HepG2 (cell line): ENCODE results near the gene ZNF829. TPM values are rescaled to one million over a fixed set of nuclear protein-coding genes. Genes with fewer than 3 reads are reported as not detected.

Experiments used
- ATAC-seq: fragments of 200-7000 bp; cut with Tn5 transposase; 3 replicates; pipeline ENCODE4 v1.9.1; 2020; ENCODE audit warnings: mild to moderate bottlenecking, moderate library complexity
- BruUV-seq: library from RNA; stranded (reverse); fragments of 400-500 nt; replicated peaks from 2 replicates; lab custom pipeline; 2021; lab: Mats Ljungman, UMichigan
- CTCF ChIA-PET: fragments of 300-600 bp; formaldehyde crosslinking; extraction: SDS; loops from one replicate; lab custom pipeline; 2021; ENCODE audit warnings: low total read pairs, inconsistent platforms, low intra/inter-chr PET ratio; lab: Yijun Ruan, JAX
- POLR2A ChIA-PET: fragments of 350-600 bp; sonication (Branson Sonifier 250); formaldehyde crosslinking; loops from one replicate; lab custom pipeline; 2020; ENCODE audit warnings: antibody characterized with exemption, inconsistent platforms; lab: Yijun Ruan, JAX
- DNase-seq: peaks from one replicate; pipeline ENCODE4 v3.0.0-alpha.2; 2015; ENCODE audit warnings: low spot score
- FAIRE-seq: peaks from 3 replicates; lab custom pipeline; 2011; peaks lifted over from hg19 to GRCh38; lab: Jason Lieb, UNC
- H2AFZ ChIP-seq: one replicate; pipeline ENCODE4 v1.6.1; 2011; ENCODE audit warnings: low read length, inconsistent platforms
- H3K27ac ChIP-seq: fragments of 300-600 bp; 3 replicates; pipeline ENCODE4 v1.8.0; 2011; ENCODE audit warnings: mixed run types, mild to moderate bottlenecking, mixed read lengths, low read length, inconsistent platforms; ENCODE audit not compliant: insufficient read depth; ENCODE audit errors: extremely low read length
- H3K27me3 ChIP-seq, 2 experiments: fragments of 200-600 bp in 1 of 2; 2 replicates in 1 of 2; 3 replicates in 1 of 2; pipeline versions ENCODE4 v1.6.0 to v1.8.0; 2011; ENCODE audit warnings: low read length in 2 of 2, mild to moderate bottlenecking in 2 of 2, moderate library complexity in 2 of 2, inconsistent platforms in 1 of 2; ENCODE audit not compliant: insufficient read depth in 2 of 2, control insufficient read depth in 1 of 2
- H3K36me3 ChIP-seq, 2 experiments: fragments of 200-600 bp in 1 of 2; replicated peaks in 1 of 2; 2 replicates in 1 of 2; 3 replicates in 1 of 2; pipeline versions ENCODE4 v1.5.1 to v1.8.0; 2011; ENCODE audit warnings: low read length in 2 of 2, inconsistent platforms in 1 of 2; ENCODE audit not compliant: insufficient read depth in 2 of 2, control insufficient read depth in 1 of 2
- H3K4me1 ChIP-seq: 2 replicates; pipeline ENCODE4 v1.5.1; 2012; ENCODE audit warnings: low read length, inconsistent platforms; ENCODE audit not compliant: insufficient read depth
- H3K4me2 ChIP-seq: 2 replicates; pipeline ENCODE4 v1.6.0; 2011; ENCODE audit warnings: low read depth, low read length, inconsistent platforms
- H3K4me3 ChIP-seq, 3 experiments: fragments of 200-600 bp in 1 of 3; sonication (generic), shearing (Covaris generic) in 1 of 3; replicated peaks in 1 of 3; 2 replicates each; pipeline ENCODE4 v1.5.1; 2011 to 2016; ENCODE audit warnings: low read length in 3 of 3, inconsistent platforms in 2 of 3, low read depth in 2 of 3, mild to moderate bottlenecking in 2 of 3, control low read depth in 1 of 3, mixed read lengths in 1 of 3; ENCODE audit not compliant: insufficient read depth in 1 of 3
- H3K79me2 ChIP-seq: one replicate; pipeline ENCODE4 v1.6.1; 2011; ENCODE audit warnings: low read length, inconsistent platforms; ENCODE audit not compliant: insufficient read depth
- H3K9ac ChIP-seq: 2 replicates; pipeline ENCODE4 v1.6.0; 2011; ENCODE audit warnings: mild to moderate bottlenecking, low read depth, low read length, inconsistent platforms; ENCODE audit not compliant: insufficient read depth
- H3K9me3 ChIP-seq: 2 replicates; pipeline ENCODE4 v1.5.1; 2012; ENCODE audit warnings: mild to moderate bottlenecking, low read length
- H4K20me1 ChIP-seq: 2 replicates; pipeline ENCODE4 v1.6.0; 2011; ENCODE audit warnings: inconsistent platforms, mild to moderate bottlenecking, low read length, moderate library complexity; ENCODE audit not compliant: insufficient read depth
- ATAD3A ChIP-seq: sonication (generic); formaldehyde crosslinking; IDR thresholded peaks from 2 replicates; pipeline ENCODE4 v1.4.0; 2020; ENCODE audit warnings: missing genetic modification reagents
- FOXK2 ChIP-seq: fragments of 450-650 bp; IDR thresholded peaks from 2 replicates; pipeline ENCODE4 v1.6.1; 2016
- GZF1 ChIP-seq: sonication (generic); formaldehyde crosslinking; IDR thresholded peaks from 2 replicates; pipeline ENCODE4 v1.5.1; 2020; ENCODE audit warnings: mild to moderate bottlenecking, missing genetic modification reagents
- TARDBP ChIP-seq: sonication (generic); formaldehyde crosslinking; IDR thresholded peaks from 2 replicates; pipeline ENCODE4 v1.8.0; 2022; ENCODE audit warnings: mild to moderate bottlenecking, missing genetic modification reagents
- ZHX2 ChIP-seq, 2 experiments: sonication (generic) in 1 of 2; formaldehyde crosslinking in 1 of 2; IDR thresholded peaks; 2 replicates each; pipeline versions ENCODE4 v1.6.1 to v1.9.0; 2014 to 2022; ENCODE audit warnings: antibody characterized with exemption in 1 of 2, borderline replicate concordance in 1 of 2, inconsistent platforms in 1 of 2, low read depth in 1 of 2, missing genetic modification reagents in 1 of 2
- ZNF121 ChIP-seq: sonication (generic); formaldehyde crosslinking; IDR thresholded peaks from 2 replicates; pipeline ENCODE4 v1.5.0; 2020; ENCODE audit warnings: mild to moderate bottlenecking, missing genetic modification reagents
- ZNF552 ChIP-seq: sonication (generic); formaldehyde crosslinking; IDR thresholded peaks from 2 replicates; pipeline ENCODE4 v1.9.0; 2022; ENCODE audit warnings: missing genetic modification reagents, mild to moderate bottlenecking, borderline replicate concordance
- ZNF556 ChIP-seq: sonication (generic); formaldehyde crosslinking; IDR thresholded peaks from 2 replicates; pipeline ENCODE4 v1.4.0; 2020; ENCODE audit warnings: mild to moderate bottlenecking, missing genetic modification reagents, borderline replicate concordance
- ZNF598 ChIP-seq: sonication (generic); formaldehyde crosslinking; IDR thresholded peaks from 2 replicates; pipeline ENCODE4 v1.5.1; 2020; ENCODE audit warnings: mild to moderate bottlenecking, missing genetic modification reagents, borderline replicate concordance
- ZNF773 ChIP-seq: sonication (generic); formaldehyde crosslinking; IDR thresholded peaks from 2 replicates; pipeline ENCODE4 v1.4.0; 2020; ENCODE audit warnings: missing genetic modification reagents, borderline replicate concordance
- ZNF800 ChIP-seq: sonication (generic); formaldehyde crosslinking; IDR thresholded peaks from 2 replicates; pipeline ENCODE4 v1.4.0; 2020; ENCODE audit warnings: missing genetic modification reagents
- WGBS: methylation state at CpG from one replicate; pipeline ENCODE4 v1.1.6; 2017; ENCODE audit warnings: low lambda C conversion rate; 5-methylcytosine and 5-hydroxymethylcytosine counted together
- in situ Hi-C: cut with HindIII; loops from 2 replicates; pipeline ENCODE4 v1.10.0; 2017; ENCODE audit warnings: low pct_unique_long_range_greater_than_20kb; ENCODE audit not compliant: extremely low pct_ligation_motif_present
- intact Hi-C: fragments of 100-400 bp; cut with micrococcal nuclease; formaldehyde crosslinking; loops from one replicate; pipeline ENCODE4 v1.10.0; 2022; ENCODE audit not compliant: unreplicated experiment
- polyA plus RNA-seq, 8 experiments: library from polyadenylated mRNA; depleted of rRNA in 3 of 8; stranded (reverse) in 7 of 8; unstranded in 1 of 8; fragments of >200 nt; fragmentation: Illumina TruSeq in 4 of 8; extraction: Trizol in 4 of 8; gene quantifications; 2 replicates each; pipeline versions ENCODE4 v1.2.1 to v1.2.3, GENCODE V29; 2011 to 2016; ENCODE audit warnings: low read depth in 4 of 8, missing spikeins in 1 of 8, mixed read lengths in 1 of 8; ENCODE audit not compliant: insufficient read depth in 1 of 8
- total RNA-seq, 5 experiments: library from RNA; depleted of rRNA; stranded (reverse); fragments of >200 nt; fragmentation: Illumina TruSeq; extraction: Trizol; gene quantifications; 2 replicates each; pipeline ENCODE4 v1.2.3, GENCODE V29; 2016; ENCODE audit warnings: low read depth in 1 of 5

Gene ZNF829
- total and polyA plus RNA-seq, 2 of the 13 experiments (the other 11 are each of a cell fraction or from before 2014, with no cell fraction given) = 0.15 to 0.86 TPM

GRCh38 chr19:36850559-36851442 is 65.3 kb downstream of the ZNF829 start, which contains the start of gene ZNF345:
TSS of gene ZNF345 (plus strand) at chr19:36850876. CDS start at chr19:36876831, 25,955 bp downstream.
- intact Hi-C loops = loop anchor here (1.0 to 5.0 kb wide), 2 partner anchors 12 to 78 kb away; partner anchors contain the start of genes ZNF790 and ZNF850
- BruUV-seq = TSS peak; percentile 87
- Histone ChIP-seq H4K20me1 (no peaks in the 10 kb centered on the region), H2AFZ (peak within 1 kb of the TSS; percentile 95), H3K4me2 (peak within 1 kb of the TSS; percentile 89), H3K36me3 (no peaks in the 10 kb centered on the region; a peak in 1 of 5 replicates), H3K4me1 (peaks cover 12% of the 10 kb centered on the region), H3K9ac (peak within 1 kb of the TSS; percentile 89), H3K9me3 (peaks cover 14% of the 10 kb centered on the region; the same call in 1 of the 2 replicates), H3K79me2 (peaks cover 6% of the 10 kb centered on the region), H3K27ac (peak within 1 kb of the TSS; percentile 67), H3K27me3 (peaks cover 0 to 4% of the 10 kb centered on the region in 2 experiments; a peak in 1 of 5 replicates), H3K4me3 (peak within 1 kb of the TSS; percentile 88 to 98 (median 96))
- peak; percentile 95 for FAIRE-seq
- POLR2A ChIA-PET = interaction anchor here (0.6 to 4.8 kb wide), 23 partner anchors 9 to 743 kb away, joined by 3 to 169 read pairs (median 6); partner anchors contain the start of genes ZFP14, ZNF260, ZNF382 and ZNF383
- ATAC-seq = peak; percentile 94
- peak; percentile 95 for DNase-seq
- CTCF ChIA-PET = no interaction called here
- 2% methylated on average over 19 of the region's 43 CpGs for WGBS
- in situ Hi-C loops = no loop called here
- TF ChIP-seq GZF1 (CRISPR knock-in tag) (no peak), ZNF800 (CRISPR knock-in tag) (peak; percentile 9; the same call in 1 of the 2 replicates), TARDBP (CRISPR knock-in tag) (no peak), ZNF598 (CRISPR knock-in tag) (no peak), ZNF552 (CRISPR knock-in tag) (no peak), ZHX2 (IDR thresholded peaks at IDR 0.05; ENCODE audit: low read depth) (no peak), ZHX2 (CRISPR knock-in tag; IDR thresholded peaks at IDR 0.05; ENCODE audit: borderline replicate concordance) (no peak), ZNF773 (CRISPR knock-in tag) (no peak), ZNF556 (CRISPR knock-in tag) (0 out of 2 replicates have a peak, but pooled peaks have one; percentile 63), ZNF121 (CRISPR knock-in tag) (no peak), FOXK2 (no peak), ATAD3A (CRISPR knock-in tag) (no peak)
